Neural progenitor cell (in vitro differentiated cells): ENCODE measurements around the gene ARFRP1.

Experiments used
- EZH2phosphoT487 ChIP-seq: fragments of 200-600 bp; sonication (generic); IDR thresholded peaks from 2 replicates; pipeline ENCODE4 v1.6.1; 2017; ENCODE audit warnings: antibody characterized with exemption
- TF ChIP-seq, protein P1 (sequence below): fragments of 200-600 bp; sonication (generic); IDR thresholded peaks from 2 replicates; pipeline ENCODE4 v1.5.1; 2017; ENCODE audit warnings: antibody characterized with exemption, mild to moderate bottlenecking

DNA sequence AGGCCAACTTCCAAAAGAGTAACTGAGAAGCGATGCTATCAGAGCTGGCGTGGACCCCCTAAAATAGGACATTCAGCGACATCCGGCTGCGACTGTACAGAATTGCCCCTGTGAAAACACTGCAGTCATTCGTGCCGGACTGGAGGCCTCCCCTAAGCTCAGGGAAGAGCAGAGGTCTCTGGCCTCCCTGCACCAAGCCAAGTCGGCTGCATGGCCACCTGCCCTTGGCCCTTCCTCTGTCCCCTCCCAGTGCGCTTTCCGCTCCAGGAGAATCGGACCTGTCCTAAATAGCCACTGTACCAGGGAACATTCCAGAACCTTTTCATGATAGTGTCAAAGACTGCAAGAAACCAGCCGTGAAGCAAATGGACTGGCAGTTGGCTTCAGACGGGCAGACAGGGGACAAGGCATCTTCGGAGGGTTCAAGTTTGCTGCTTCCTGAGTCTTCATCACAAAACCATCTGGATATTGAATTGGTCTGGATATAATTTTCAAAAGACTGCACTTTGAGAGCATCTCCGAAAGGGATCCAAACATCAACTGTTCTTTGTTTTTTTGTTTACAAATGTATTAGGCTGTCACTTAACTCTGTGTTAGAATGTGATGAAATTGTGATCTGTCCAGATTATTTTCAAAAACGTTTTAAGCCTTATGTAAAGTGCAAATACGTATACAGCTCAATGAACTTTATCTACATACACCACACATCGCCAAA is 48.3 kb upstream of the ARFRP1 start:
- TF ChIP-seq, protein P1, sequence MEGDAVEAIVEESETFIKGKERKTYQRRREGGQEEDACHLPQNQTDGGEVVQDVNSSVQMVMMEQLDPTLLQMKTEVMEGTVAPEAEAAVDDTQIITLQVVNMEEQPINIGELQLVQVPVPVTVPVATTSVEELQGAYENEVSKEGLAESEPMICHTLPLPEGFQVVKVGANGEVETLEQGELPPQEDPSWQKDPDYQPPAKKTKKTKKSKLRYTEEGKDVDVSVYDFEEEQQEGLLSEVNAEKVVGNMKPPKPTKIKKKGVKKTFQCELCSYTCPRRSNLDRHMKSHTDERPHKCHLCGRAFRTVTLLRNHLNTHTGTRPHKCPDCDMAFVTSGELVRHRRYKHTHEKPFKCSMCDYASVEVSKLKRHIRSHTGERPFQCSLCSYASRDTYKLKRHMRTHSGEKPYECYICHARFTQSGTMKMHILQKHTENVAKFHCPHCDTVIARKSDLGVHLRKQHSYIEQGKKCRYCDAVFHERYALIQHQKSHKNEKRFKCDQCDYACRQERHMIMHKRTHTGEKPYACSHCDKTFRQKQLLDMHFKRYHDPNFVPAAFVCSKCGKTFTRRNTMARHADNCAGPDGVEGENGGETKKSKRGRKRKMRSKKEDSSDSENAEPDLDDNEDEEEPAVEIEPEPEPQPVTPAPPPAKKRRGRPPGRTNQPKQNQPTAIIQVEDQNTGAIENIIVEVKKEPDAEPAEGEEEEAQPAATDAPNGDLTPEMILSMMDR: no peak
- no peak for TF ChIP-seq EZH2phosphoT487
